Panc1 (cell line): ENCODE measurements around the gene KRTAP5-10. TPM values are rescaled to one million over a fixed set of nuclear protein-coding genes. Genes with fewer than 3 reads are reported as not detected.
"Not testable (repeated sequence)": the region's sequence is repeated elsewhere in the genome, so short reads cannot be mapped to it uniquely, and the experiment has no call there.

ENCODE experiments used
- ATAC-seq: fragments of 200-7000 bp; cut with Tn5 transposase; 2 replicates; pipeline ENCODE4 v1.9.1; 2020; ENCODE audit warnings: mild to moderate bottlenecking, moderate library complexity
- BruUV-seq: library from RNA; stranded (reverse); fragments of 400-500 nt; replicated peaks from 2 replicates; lab custom pipeline; 2021; lab: Mats Ljungman, UMichigan
- CTCF ChIA-PET: fragments of 300-600 bp; sonication (Branson Sonifier 250); formaldehyde crosslinking; loops from one replicate; lab custom pipeline; 2022; ENCODE audit warnings: antibody characterized with exemption; lab: Charles Lee
- POLR2A ChIA-PET: fragments of 300-600 bp; sonication (Branson Sonifier 250); formaldehyde crosslinking; loops from one replicate; lab custom pipeline; 2022; ENCODE audit warnings: antibody characterized with exemption; lab: Charles Lee
- DNase-seq: peaks from one replicate; pipeline ENCODE4 v3.0.0-alpha.2; 2010; ENCODE audit warnings: low read depth, low spot score
- H3K27ac ChIP-seq: 2 replicates; pipeline ENCODE4 v1.5.1; 2011; ENCODE audit warnings: mild to moderate bottlenecking, low read length, inconsistent platforms
- H3K27me3 ChIP-seq: fragments of 200-500 bp; sonication (Bioruptor generic); 2 replicates; pipeline ENCODE4 v1.6.0; 2014; ENCODE audit warnings: low read length, inconsistent platforms; ENCODE audit not compliant: control insufficient read depth, insufficient read depth
- H3K36me3 ChIP-seq: fragments of 200-500 bp; sonication (Bioruptor generic); 2 replicates; pipeline ENCODE4 v1.5.1; 2014; ENCODE audit warnings: inconsistent platforms, mild to moderate bottlenecking, low read length, moderate library complexity; ENCODE audit not compliant: control insufficient read depth, insufficient read depth
- H3K4me1 ChIP-seq: 2 replicates; pipeline ENCODE4 v1.5.1; 2011; ENCODE audit warnings: inconsistent platforms, mild to moderate bottlenecking, low read length, moderate library complexity; ENCODE audit not compliant: control insufficient read depth, insufficient read depth
- H3K4me3 ChIP-seq, 2 experiments: 2 replicates each; pipeline ENCODE4 v1.5.1; 2011 to 2012; ENCODE audit warnings: low read depth in 2 of 2, low read length in 2 of 2, mild to moderate bottlenecking in 2 of 2, inconsistent platforms in 1 of 2, moderate library complexity in 1 of 2
- H3K9me3 ChIP-seq: fragments of 200-500 bp; sonication (Bioruptor generic); 2 replicates; pipeline ENCODE4 v1.5.1; 2014; ENCODE audit warnings: low read depth, mild to moderate bottlenecking, inconsistent platforms, low read length, moderate library complexity; ENCODE audit not compliant: control insufficient read depth, insufficient read depth
- CTCF ChIP-seq: fragments of 450-650 bp; IDR thresholded peaks from 2 replicates; pipeline ENCODE4 v1.5.1; 2017; ENCODE audit warnings: mild to moderate bottlenecking
- POLR2AphosphoS5 ChIP-seq: IDR thresholded peaks from 2 replicates; pipeline ENCODE4 v1.6.1; 2012; ENCODE audit warnings: mild to moderate bottlenecking, low read depth, low read length, moderate library complexity
- REST ChIP-seq, 2 experiments: IDR thresholded peaks; 2 replicates each; pipeline ENCODE4 v1.6.1; 2011 to 2012; ENCODE audit warnings: low read depth in 2 of 2, control low read depth in 1 of 2, low read length in 1 of 2, mild to moderate bottlenecking in 1 of 2, moderate library complexity in 1 of 2; ENCODE audit not compliant: insufficient read depth in 1 of 2
- SIN3A ChIP-seq: IDR thresholded peaks from 2 replicates; pipeline ENCODE4 v1.6.1; 2012; ENCODE audit warnings: low read depth, mild to moderate bottlenecking, low read length, moderate library complexity, borderline replicate concordance; ENCODE audit not compliant: insufficient read depth
- TCF7L2 ChIP-seq: IDR thresholded peaks from 2 replicates; pipeline ENCODE4 v1.6.1; 2011; ENCODE audit warnings: mild to moderate bottlenecking, low read depth, low read length, inconsistent platforms
- in situ Hi-C: cut with HindIII; loops from 2 replicates; pipeline ENCODE4 v1.10.0; 2016; ENCODE audit warnings: low sequenced_read_pairs, low pct_unique_long_range_greater_than_20kb
- intact Hi-C: fragments of 100-400 bp; cut with micrococcal nuclease; formaldehyde crosslinking; loops from one replicate; pipeline ENCODE4 v1.10.0; 2022; ENCODE audit not compliant: unreplicated experiment
- total RNA-seq: library from RNA; stranded (reverse); gene quantifications from one replicate; pipeline ENCODE4 v1.2.1, GENCODE V29; 2021; ENCODE audit not compliant: unreplicated experiment

KRTAP5-10 gene
- total RNA-seq, 1 experiment from 2014 or later, result not detected

- no peak overlapping the region for H3K27ac ChIP-seq
- TF ChIP-seq POLR2AphosphoS5, result no peak
- no peak for TF ChIP-seq SIN3A
- TF ChIP-seq REST (IDR thresholded peaks at IDR 0.05; ENCODE audit: insufficient read depth in 1 of 2, low read depth in 2 of 2, low read length in 1 of 2), result no peak
- no peak for TF ChIP-seq CTCF
- TF ChIP-seq TCF7L2, result no peak
- H3K27me3 ChIP-seq, result no peaks in the 10 kb centered on the region
- H3K9me3 ChIP-seq, result no peaks in the 10 kb centered on the region
- ChIA-PET POLR2A (no interaction called here), CTCF (no interaction called here)
- no peaks in the 10 kb centered on the region for H3K36me3 ChIP-seq
- no TSS peak for BruUV-seq
- no peak overlapping the region for H3K4me3 ChIP-seq
- no peak for DNase-seq
- intact Hi-C loops, result no loop called here
- no peaks in the 10 kb centered on the region for H3K4me1 ChIP-seq
- in situ Hi-C loops, result no loop called here
- no peak for ATAC-seq
Measured at GRCh38 chr11:71539017-71539416, 26.3 kb upstream of the KRTAP5-10 start.

- H3K4me1 ChIP-seq, H3K27me3 ChIP-seq, H3K36me3 ChIP-seq, H3K4me3 ChIP-seq, CTCF ChIA-PET, H3K27ac ChIP-seq, ATAC-seq, POLR2A ChIA-PET, in situ Hi-C loops, DNase-seq, H3K9me3 ChIP-seq, intact Hi-C loops, BruUV-seq: not testable (repeated sequence)
Measured at GRCh38 chr11:71539971-71540370, 25.4 kb upstream of the KRTAP5-10 start.

- H3K27me3 ChIP-seq, H3K36me3 ChIP-seq, H3K27ac ChIP-seq, BruUV-seq, H3K9me3 ChIP-seq, H3K4me1 ChIP-seq, ATAC-seq, CTCF ChIA-PET, POLR2A ChIA-PET, DNase-seq, in situ Hi-C loops, intact Hi-C loops, H3K4me3 ChIP-seq: not testable (repeated sequence)
Measured at GRCh38 chr11:71540521-71541304, 24.6 kb upstream of the KRTAP5-10 start.
